HPDE6-E6E7 (cell line): ENCODE measurements around the gene RECQL5.
"Not testable (repeated sequence)": the region's sequence is repeated elsewhere in the genome, so short reads cannot be mapped to it uniquely, and the experiment has no call there.

Source experiments
- DNase-seq: peaks from one replicate; pipeline ENCODE4 v3.0.0; 2011; ENCODE audit warnings: missing footprints; ENCODE audit errors: extremely low spot score

RECQL5 gene

DNA sequence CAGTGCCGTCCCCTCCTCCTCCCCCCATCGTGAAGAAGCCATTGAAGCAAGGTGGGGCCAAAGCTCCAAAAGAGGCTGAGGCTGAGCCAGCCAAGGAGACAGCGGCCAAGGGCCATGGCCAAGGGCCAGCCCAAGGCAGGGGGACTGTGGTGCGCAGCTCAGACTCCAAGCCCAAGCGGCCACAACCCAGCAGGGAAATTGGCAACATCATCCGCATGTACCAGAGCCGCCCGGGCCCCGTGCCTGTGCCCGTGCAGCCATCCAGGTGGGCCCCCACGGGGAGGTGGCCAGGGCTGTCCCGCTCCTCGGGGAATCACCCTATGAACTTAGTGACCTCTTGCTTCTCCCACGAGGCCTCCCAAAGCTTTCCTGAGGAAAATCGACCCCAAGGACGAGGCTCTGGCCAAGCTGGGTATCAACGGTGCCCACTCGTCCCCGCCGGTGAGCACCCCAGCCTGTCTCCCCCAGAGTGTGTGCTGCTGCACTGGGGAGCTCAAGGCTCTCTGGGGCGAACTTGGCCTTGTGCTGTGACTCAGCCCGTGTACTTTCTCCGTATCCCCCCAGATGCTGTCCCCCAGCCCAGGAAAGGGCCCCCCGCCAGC, 50.3 kb downstream of the RECQL5 start:
- DNase-seq, result no peak

GRCh38 chr17:75615301-75615700, 51.7 kb downstream of the RECQL5 start:
- DNase-seq, result no peak

DNA sequence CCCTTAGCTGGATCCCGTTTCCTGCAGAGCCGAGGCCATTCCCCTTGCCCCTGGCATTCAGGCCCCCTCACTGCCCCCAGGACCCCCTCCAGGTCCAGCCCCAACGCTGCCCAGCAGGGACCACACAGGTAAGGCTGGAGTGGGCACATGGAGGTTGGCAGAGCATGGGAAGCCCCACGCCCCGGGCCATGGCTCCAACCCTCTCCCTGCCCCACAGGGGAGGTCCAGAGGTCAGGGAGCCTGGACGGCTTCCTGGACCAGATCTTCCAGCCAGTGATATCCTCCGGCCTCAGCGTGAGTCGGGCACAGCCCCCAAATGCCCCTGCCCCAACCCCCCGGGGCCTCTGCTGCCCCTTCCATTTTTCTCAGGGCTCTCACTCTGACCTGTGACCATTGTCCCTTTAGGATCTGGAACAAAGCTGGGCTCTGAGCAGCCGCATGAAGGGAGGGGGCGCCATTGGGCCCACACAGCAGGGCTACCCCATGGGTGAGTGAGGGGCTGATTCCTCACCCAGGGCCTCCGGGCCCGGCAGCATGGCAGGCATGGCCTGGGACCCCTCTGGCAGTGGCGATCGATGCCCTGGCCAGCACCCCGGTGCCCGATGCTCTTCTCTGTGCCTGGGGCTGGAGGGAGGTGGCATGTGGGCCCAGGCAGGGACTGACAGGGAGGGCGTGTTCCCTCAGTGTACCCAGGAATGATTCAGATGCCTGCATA, 52.2 kb downstream of the RECQL5 start:
- DNase-seq, result no peak

DNA sequence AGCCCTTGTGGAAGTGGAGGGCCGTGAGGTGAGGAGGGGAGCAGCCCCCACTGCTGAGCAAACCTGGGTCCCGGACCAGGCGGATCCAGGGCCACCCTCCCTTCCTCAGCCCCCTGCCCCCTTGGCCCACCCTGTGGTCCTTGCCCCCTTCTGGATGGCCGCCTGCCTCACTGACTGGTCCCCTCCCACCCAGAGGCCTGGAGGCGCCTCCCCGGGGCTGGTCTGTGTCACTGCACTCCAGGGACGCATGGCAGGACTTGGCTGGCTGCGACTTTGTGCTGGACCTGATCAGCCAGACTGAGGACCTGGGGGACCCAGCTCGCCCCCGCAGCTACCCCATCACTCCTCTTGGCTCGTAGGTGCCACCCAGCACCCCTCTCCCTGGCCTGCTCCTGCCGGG, 52.9 kb downstream of the RECQL5 start:
- DNase-seq, result no peak

GRCh38 chr17:75612906-75613626, 53.9 kb downstream of the RECQL5 start:
- no peak for DNase-seq

GRCh38 chr17:75611851-75612429, 55.0 kb downstream of the RECQL5 start:
- no peak for DNase-seq

- DNase-seq, result no peak
Observed at GRCh38 chr17:75610103-75610984, 56.6 kb downstream of the RECQL5 start.

- no peak for DNase-seq
Observed at GRCh38 chr17:75607086-75607485, 59.9 kb downstream of the RECQL5 start.

GRCh38 chr17:75605790-75606189, 61.2 kb downstream of the RECQL5 start:
- DNase-seq, result no peak

DNA sequence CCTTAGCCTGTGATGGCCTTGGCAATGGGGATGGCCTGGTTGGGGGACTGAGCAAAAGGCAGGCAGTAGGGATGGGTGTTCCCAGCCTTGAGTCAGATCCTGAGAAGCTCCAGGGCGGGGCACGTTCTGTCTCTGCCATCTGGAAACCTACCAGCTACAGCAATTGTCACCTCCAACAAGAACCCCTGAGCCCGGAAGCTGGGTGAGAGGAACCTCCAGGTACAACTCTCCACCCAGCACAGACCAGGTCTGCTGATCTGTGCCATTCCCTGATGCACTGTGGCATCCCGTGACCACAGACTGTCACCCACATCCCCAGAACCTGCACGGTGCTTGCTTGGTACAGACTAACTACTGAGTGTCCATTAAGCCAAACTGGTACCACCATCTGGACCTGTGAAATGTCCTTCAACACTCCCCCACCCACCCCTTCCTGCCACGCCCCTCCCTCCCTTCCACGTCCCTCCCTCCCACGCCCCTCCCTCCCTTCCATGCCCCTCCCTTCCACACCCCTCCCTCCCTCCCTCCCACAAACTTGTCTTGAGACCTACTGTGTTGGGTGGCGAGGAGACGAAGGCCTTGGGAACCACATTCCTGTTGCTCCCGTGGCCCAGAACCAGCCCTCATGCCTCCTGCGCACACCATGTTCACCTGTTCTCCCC, 62.8 kb downstream of the RECQL5 start:
- DNase-seq, result no peak

DNA sequence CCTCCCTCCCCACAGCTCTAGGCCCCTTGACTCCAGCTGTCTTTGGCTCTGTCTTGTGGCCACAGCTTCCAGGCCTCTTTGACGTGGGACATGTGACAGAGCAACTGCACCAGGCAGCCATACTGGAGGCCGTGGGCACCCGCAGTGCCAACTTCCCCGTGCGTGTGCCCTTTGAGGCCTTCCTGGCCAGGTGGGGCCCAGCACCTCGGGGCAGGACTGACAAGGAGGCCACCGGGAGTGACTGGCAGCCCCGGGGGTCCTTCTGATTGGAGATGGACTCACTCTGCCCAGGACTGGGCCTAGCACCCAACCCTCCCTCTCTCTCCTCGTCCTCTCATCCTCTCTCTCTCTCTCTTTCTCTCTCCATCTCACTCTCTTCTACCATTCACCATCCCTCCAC, 63.8 kb downstream of the RECQL5 start:
- DNase-seq, result no peak

- DNase-seq, result no peak
Observed at GRCh38 chr17:75602644-75603043, 64.3 kb downstream of the RECQL5 start.

GRCh38 chr17:75601057-75601987, 65.6 kb downstream of the RECQL5 start:
- DNase-seq, result peak; percentile 41

- DNase-seq, result no peak
Observed at GRCh38 chr17:75596320-75597087, 70.5 kb downstream of the RECQL5 start.

- no peak for DNase-seq
Observed at GRCh38 chr17:75595920-75596313, 71.0 kb downstream of the RECQL5 start.

- no peak for DNase-seq
Observed at GRCh38 chr17:75595284-75595919, 71.6 kb downstream of the RECQL5 start.

GRCh38 chr17:75594499-75595283, 72.3 kb downstream of the RECQL5 start:
- no peak for DNase-seq

DNA sequence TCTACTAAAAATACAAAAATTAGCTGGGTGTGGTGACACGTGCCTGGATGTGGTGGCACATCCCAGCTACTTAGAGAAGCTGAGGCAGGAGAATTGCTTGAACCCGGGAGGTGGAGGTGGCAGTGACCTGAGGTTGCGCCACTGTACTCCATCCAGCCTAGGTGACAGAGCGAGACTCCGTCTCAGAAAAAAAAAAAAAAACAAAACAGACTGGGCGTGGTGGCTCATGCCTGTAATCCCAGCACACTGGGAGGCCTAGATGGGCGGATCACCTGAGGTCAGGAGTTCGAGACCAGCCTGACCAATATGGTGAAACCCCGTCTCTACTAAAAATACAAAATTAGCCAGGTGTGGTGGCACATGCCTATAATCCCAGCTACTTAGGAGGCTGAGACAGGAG, 73.5 kb downstream of the RECQL5 start:
- DNase-seq, result not testable (repeated sequence)
